ENCODE results near the gene CD84.
"Not testable (repeated sequence)": the region's sequence is repeated elsewhere in the genome, so short reads cannot be mapped to it uniquely, and the experiment has no call there.

Gene CD84

GRCh38 chr1:160579216-160579701 is at the start of gene CD84:
Gene CD84 (minus strand): TSS chr1:160579496. CDS start chr1:160579437, 59 bp downstream.
- DNase-seq = no peak

- no peak for DNase-seq
These were observed 49.5 kb upstream of the CD84 start for GRCh38 chr1:160628799-160629263.

GRCh38 chr1:160627677-160628289 is 48.5 kb upstream of the CD84 start:
- DNase-seq = not testable (repeated sequence)

- no peak for DNase-seq
These were observed 47.4 kb upstream of the CD84 start for GRCh38 chr1:160626509-160627342.

- DNase-seq = no peak
These were observed 46.6 kb upstream of the CD84 start for GRCh38 chr1:160625725-160626498.

GRCh38 chr1:160625321-160625720 is 46.0 kb upstream of the CD84 start:
- no peak for DNase-seq

- DNase-seq = no peak
These were observed 45.2 kb upstream of the CD84 start for GRCh38 chr1:160624464-160624863.

- DNase-seq = no peak
These were observed 44.6 kb upstream of the CD84 start for GRCh38 chr1:160623862-160624261.

- no peak for DNase-seq
These were observed 43.9 kb upstream of the CD84 start for GRCh38 chr1:160623227-160623633.

- no peak for DNase-seq
These were observed 43.4 kb upstream of the CD84 start for GRCh38 chr1:160622501-160623226.

- no peak for DNase-seq
These were observed 42.5 kb upstream of the CD84 start for GRCh38 chr1:160621633-160622413.

- no peak for DNase-seq
These were observed 41.8 kb upstream of the CD84 start for GRCh38 chr1:160620942-160621632.

GRCh38 chr1:160619742-160620277 is 40.5 kb upstream of the CD84 start:
- no peak for DNase-seq

- no peak for DNase-seq
These were observed 39.5 kb upstream of the CD84 start for GRCh38 chr1:160618763-160619274.

- DNase-seq = no peak
These were observed 39.0 kb upstream of the CD84 start for GRCh38 chr1:160618327-160618726.

GRCh38 chr1:160615660-160616059 is 36.4 kb upstream of the CD84 start:
- no peak for DNase-seq

GRCh38 chr1:160614410-160614809 is 35.1 kb upstream of the CD84 start:
- DNase-seq = no peak

GRCh38 chr1:160612613-160613218 is 33.4 kb upstream of the CD84 start:
- DNase-seq = no peak

- DNase-seq = no peak
These were observed 31.4 kb upstream of the CD84 start for GRCh38 chr1:160610569-160611242.

- no peak for DNase-seq
These were observed 29.6 kb upstream of the CD84 start for GRCh38 chr1:160608941-160609340.
